ENCODE measurements around the gene ERCC3. TPM values are rescaled to one million over a fixed set of nuclear protein-coding genes. Genes with fewer than 3 reads are reported as not detected.
"Not testable (repeated sequence)": the region's sequence is repeated elsewhere in the genome, so short reads cannot be mapped to it uniquely, and the experiment has no call there.

Gene ERCC3
- polyA plus RNA-seq, 3 donors = 16.4 to 30.7 (median 27.4) TPM

DNA sequence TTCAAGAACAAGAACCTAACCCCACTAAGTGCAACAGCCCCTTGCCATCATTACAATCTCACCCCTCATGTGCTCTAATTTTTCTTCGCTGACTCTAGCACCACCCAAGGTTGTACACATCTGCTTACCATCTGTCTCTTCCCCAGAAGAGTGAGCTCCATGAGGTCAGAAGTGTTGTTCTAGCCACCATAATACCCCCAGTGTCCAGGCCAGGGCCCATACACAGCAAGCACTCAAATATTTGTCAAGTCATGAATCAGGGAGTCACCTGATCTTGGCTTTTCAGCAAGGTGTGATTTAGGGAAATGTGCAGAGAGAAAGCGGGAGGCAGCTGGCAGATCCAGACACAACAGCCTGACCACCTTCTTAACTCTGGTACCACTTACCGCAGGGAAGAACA lies 5.7 kb downstream of the ERCC3 start:
- WGBS, 3 donors = 94 to 99% (median 96%) methylated on average over 3 of the region's 3 CpGs
- no peak overlapping the region for H3K27ac ChIP-seq (ENCODE audit: low read depth, low read length)

- H3K27ac ChIP-seq (ENCODE audit: low read depth, low read length) = no peak overlapping the region
- WGBS, 3 donors = 98 to 100% (median 99%) methylated on average over 2 of the region's 2 CpGs
Measured at GRCh38 chr2:127283275-127283674, 10.7 kb downstream of the ERCC3 start.

DNA sequence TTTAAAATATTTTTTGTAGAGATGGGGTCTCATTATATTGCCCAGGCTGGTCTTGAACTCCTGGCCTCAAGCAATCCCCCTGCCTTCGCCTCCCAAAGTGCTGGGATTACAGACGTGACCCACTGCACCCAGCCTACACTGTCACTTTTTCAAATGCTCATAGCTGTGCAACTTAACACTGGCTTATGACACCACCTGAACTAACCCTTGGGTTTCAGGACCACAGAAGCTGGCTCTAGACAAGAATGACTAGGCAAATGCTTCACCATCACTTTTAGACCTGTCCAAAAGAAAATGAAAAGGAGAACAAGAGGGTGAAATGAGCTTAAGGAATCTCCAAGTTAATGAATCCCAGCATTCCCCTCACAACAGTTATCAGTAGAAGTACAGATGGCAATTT lies 13.3 kb downstream of the ERCC3 start:
- no peak overlapping the region for H3K27ac ChIP-seq (ENCODE audit: low read depth, low read length)
- 89 to 91% (median 89%) methylated on average over 2 of the region's 2 CpGs for WGBS, 3 donors

- WGBS, 3 donors = 81 to 85% (median 84%) methylated on average over 5 of the region's 5 CpGs
- H3K27ac ChIP-seq (ENCODE audit: low read depth, low read length) = no peak overlapping the region
Measured at GRCh38 chr2:127279781-127280180, 14.2 kb downstream of the ERCC3 start.

GRCh38 chr2:127278959-127279358 lies 15.0 kb downstream of the ERCC3 start:
- H3K27ac ChIP-seq (ENCODE audit: low read depth, low read length) = no peak overlapping the region
- 77 to 86% (median 83%) methylated on average over 3 of the region's 3 CpGs for WGBS, 3 donors

- WGBS, 3 donors = 96 to 98% (median 96%) methylated on average over 2 of the region's 2 CpGs
- H3K27ac ChIP-seq (ENCODE audit: low read depth, low read length) = no peak overlapping the region
Measured at GRCh38 chr2:127277028-127277427, 16.9 kb downstream of the ERCC3 start.

DNA sequence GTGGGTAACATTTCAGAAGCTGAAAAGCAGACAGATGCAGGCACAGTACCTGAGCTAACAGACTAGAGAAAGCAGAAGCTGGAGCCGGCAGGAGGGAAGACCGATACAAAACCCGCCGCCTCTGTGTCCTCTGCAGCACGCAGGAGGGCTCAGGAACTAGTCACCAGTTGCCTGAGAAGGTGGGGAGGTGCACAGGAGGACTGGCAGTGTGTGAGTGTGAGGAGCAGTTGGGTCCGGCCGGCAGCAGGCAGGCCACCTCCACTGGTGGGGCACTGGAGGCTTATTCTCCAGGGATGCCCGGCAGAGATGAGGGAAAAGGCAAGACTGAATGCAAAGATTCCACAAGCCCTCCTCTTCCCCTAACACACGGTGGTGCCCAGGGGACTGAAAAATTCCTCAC lies 18.2 kb downstream of the ERCC3 start:
- WGBS, 3 donors = 87 to 93% (median 93%) methylated on average over 9 of the region's 9 CpGs
- no peak overlapping the region for H3K27ac ChIP-seq (ENCODE audit: low read depth, low read length)

DNA sequence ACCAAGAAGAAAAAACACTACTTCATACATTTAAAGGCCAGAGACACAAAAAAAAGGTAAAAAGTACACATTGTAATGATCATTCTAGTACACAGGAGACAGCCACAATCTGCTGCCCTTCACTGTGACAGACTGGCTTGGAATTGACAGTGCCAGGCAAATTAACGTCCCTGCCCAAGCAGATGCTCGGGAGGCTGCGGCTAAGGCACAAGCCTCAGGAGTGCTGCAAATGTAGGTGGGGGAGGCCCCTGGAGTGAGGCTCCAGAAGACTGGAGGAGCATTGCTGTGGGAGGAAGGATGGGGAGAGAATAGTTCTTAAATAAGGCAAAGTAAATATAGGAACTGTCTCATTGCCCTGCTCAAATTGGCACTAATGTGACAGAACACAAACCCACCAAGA lies 18.6 kb downstream of the ERCC3 start:
- 82 to 97% (median 89%) methylated on average over 3 of the region's 3 CpGs for WGBS, 3 donors
- no peak overlapping the region for H3K27ac ChIP-seq (ENCODE audit: low read depth, low read length)

- WGBS, 3 donors = 94 to 98% (median 97%) methylated on average over 5 of the region's 5 CpGs
- no peak overlapping the region for H3K27ac ChIP-seq (ENCODE audit: low read depth, low read length)
Measured at GRCh38 chr2:127270663-127271062, 23.3 kb downstream of the ERCC3 start.

- H3K27ac ChIP-seq (ENCODE audit: low read depth, low read length) = no peak overlapping the region
- WGBS, 3 donors = 89 to 91% (median 91%) methylated on average over 8 of the region's 8 CpGs
Measured at GRCh38 chr2:127261804-127262406, 32.0 kb downstream of the ERCC3 start.

GRCh38 chr2:127259355-127259754 lies 34.6 kb downstream of the ERCC3 start:
- no peak overlapping the region for H3K27ac ChIP-seq (ENCODE audit: low read depth, low read length)
- 97 to 98% (median 98%) methylated on average over 5 of the region's 5 CpGs for WGBS, 3 donors

DNA sequence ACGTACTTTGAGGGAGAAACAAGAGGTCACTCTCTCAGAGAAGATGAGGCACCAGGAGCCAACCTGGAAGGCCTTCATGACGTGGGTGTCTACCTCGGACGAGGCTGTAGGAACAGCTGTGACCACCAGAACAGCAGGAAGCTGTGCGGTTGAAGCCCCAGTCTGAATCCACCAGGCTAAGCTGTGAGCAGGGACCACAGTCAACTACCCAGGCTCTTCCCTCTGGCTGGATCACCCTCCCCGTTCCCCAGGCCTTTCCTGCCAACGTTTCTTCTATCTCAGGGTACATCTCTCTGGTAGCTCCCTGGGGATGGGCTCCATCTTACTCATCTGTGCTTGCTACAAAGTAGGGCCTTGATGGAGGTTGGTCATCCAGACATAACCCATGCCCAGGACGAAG lies 37.1 kb downstream of the ERCC3 start:
- H3K27ac ChIP-seq (ENCODE audit: low read depth, low read length) = no peak overlapping the region
- WGBS, 3 donors = 71 to 86% (median 80%) methylated on average over 8 of the region's 8 CpGs

- H3K27ac ChIP-seq (ENCODE audit: low read depth, low read length) = no peak overlapping the region
- 62 to 94% (median 78%) methylated on average over 3 of the region's 3 CpGs for WGBS, 3 donors
Measured at GRCh38 chr2:127256381-127256780, 37.6 kb downstream of the ERCC3 start.

GRCh38 chr2:127255721-127256120 lies 38.2 kb downstream of the ERCC3 start:
- WGBS, 3 donors = 98 to 100% (median 98%) methylated on average over 6 of the region's 6 CpGs
- no peak overlapping the region for H3K27ac ChIP-seq (ENCODE audit: low read depth, low read length)

GRCh38 chr2:127255146-127255545 lies 38.8 kb downstream of the ERCC3 start:
- H3K27ac ChIP-seq (ENCODE audit: low read depth, low read length) = no peak overlapping the region
- WGBS, 3 donors = 57 to 73% (median 58%) methylated on average over 2 of the region's 2 CpGs

GRCh38 chr2:127254386-127254981 lies 39.5 kb downstream of the ERCC3 start:
- 54 to 75% (median 75%) methylated on average over 7 of the region's 7 CpGs for WGBS, 3 donors
- H3K27ac ChIP-seq (ENCODE audit: low read depth, low read length) = no peak overlapping the region

DNA sequence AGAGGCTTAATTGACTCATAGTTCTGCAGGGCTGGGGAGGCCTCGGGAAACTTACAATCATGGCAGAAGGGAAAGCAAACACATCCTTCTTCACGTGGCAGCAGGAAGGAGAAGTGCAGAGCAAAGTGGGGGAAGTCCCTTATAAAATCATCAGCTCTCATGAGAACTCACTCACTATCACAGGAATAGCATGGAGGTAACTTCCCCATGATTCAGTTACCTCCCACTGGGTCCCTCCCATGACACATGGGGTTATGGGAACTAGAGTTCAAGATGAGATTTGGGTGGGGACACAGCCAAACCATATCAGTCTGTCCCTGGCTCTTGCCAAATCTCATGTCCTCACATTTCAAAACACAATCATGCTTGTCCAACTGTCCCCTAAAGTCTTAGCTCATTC lies 52.8 kb downstream of the ERCC3 start:
- not testable (repeated sequence) for H3K27ac ChIP-seq (ENCODE audit: low read depth, low read length)
- WGBS, 3 donors = 44 to 57% (median 56%) methylated on average over 2 of the region's 2 CpGs

- H3K27ac ChIP-seq (ENCODE audit: low read depth, low read length) = no peak overlapping the region
- WGBS, 3 donors = 100% methylated on average over 1 of the region's 1 CpG
Measured at GRCh38 chr2:127239395-127239794, 54.5 kb downstream of the ERCC3 start.

- 49 to 71% (median 55%) methylated on average over 2 of the region's 2 CpGs for WGBS, 3 donors
- not testable (repeated sequence) for H3K27ac ChIP-seq (ENCODE audit: low read depth, low read length)
Measured at GRCh38 chr2:127237768-127238167, 56.2 kb downstream of the ERCC3 start.

- H3K27ac ChIP-seq (ENCODE audit: low read depth, low read length) = no peak overlapping the region
- WGBS, 3 donors = 87 to 89% (median 89%) methylated on average over 6 of the region's 6 CpGs
Measured at GRCh38 chr2:127235082-127235702, 58.8 kb downstream of the ERCC3 start.

Measured in adipose tissue (tissue), 3 donors.